ENCODE results near the gene TNPO3.
"Not testable (repeated sequence)": the region's sequence is repeated elsewhere in the genome, so short reads cannot be mapped to it uniquely, and the experiment has no call there.

The TNPO3 gene

GRCh38 chr7:128918016-128918665 lies 136.8 kb downstream of the TNPO3 start:
- DNase-seq, result no peak

GRCh38 chr7:128917122-128917521 lies 137.8 kb downstream of the TNPO3 start:
- no peak for DNase-seq

GRCh38 chr7:128916643-128916915 lies 138.3 kb downstream of the TNPO3 start:
- no peak for DNase-seq

GRCh38 chr7:128915841-128916642 lies 138.9 kb downstream of the TNPO3 start:
- no peak for DNase-seq

GRCh38 chr7:128915271-128915819 lies 139.6 kb downstream of the TNPO3 start:
- DNase-seq, result no peak

- DNase-seq, result no peak
These were observed 140.3 kb downstream of the TNPO3 start for GRCh38 chr7:128914566-128915151.

GRCh38 chr7:128913870-128914565 lies 140.9 kb downstream of the TNPO3 start:
- DNase-seq, result no peak

- not testable (repeated sequence) for DNase-seq
These were observed 142.0 kb downstream of the TNPO3 start for GRCh38 chr7:128912709-128913495.

- DNase-seq, result no peak
These were observed 142.6 kb downstream of the TNPO3 start for GRCh38 chr7:128912281-128912680.

- DNase-seq, result no peak
These were observed 143.4 kb downstream of the TNPO3 start for GRCh38 chr7:128911423-128912031.

GRCh38 chr7:128910569-128910945 lies 144.4 kb downstream of the TNPO3 start, which contains the start of gene KCP:
Gene KCP, minus strand, starts transcription at chr7:128910709. Its CDS starts 33 bp downstream, at chr7:128910676.
- DNase-seq, result no peak

GRCh38 chr7:128909625-128910568 lies 145.0 kb downstream of the TNPO3 start:
- DNase-seq, result no peak

- no peak for DNase-seq
These were observed 145.9 kb downstream of the TNPO3 start for GRCh38 chr7:128908750-128909624.

- no peak for DNase-seq
These were observed 147.9 kb downstream of the TNPO3 start for GRCh38 chr7:128906766-128907559.

- DNase-seq, result no peak
These were observed 148.7 kb downstream of the TNPO3 start for GRCh38 chr7:128906001-128906765.

- no peak for DNase-seq
These were observed 150.3 kb downstream of the TNPO3 start for GRCh38 chr7:128904381-128905197.
